ENCODE results near the gene TPK1. TPM values are rescaled to one million over a fixed set of nuclear protein-coding genes. Genes with fewer than 3 reads are reported as not detected.
"Not testable (repeated sequence)": the region's sequence is repeated elsewhere in the genome, so short reads cannot be mapped to it uniquely, and the experiment has no call there.

TPK1 gene
- total RNA-seq, 1 donor from 2014 or later, result 20.0 TPM

- TF ChIP-seq CTCF (IDR thresholded peaks at IDR 0.05), result no peak
- H3K27ac Mint-ChIP-seq, result no peak overlapping the region
- peaks cover 4% of the 10 kb centered on the region for H3K4me1 Mint-ChIP-seq
- CTCF ChIA-PET, result interaction anchor here (0.9 to 1.4 kb wide), 2 partner anchors 51 to 70 kb away, joined by 3 to 7 read pairs; partner anchors contain the start of gene TPK1
- intact Hi-C loops (cut with micrococcal nuclease), result loop anchor here (5.0 kb wide), 1 partner anchor 67 kb away; no protein-coding TSS in a partner anchor
- DNase-seq, result no peak
- no peak for ATAC-seq (ENCODE audit: low read depth)
- no peaks in the 10 kb centered on the region for H3K27me3 Mint-ChIP-seq
- H3K9me3 Mint-ChIP-seq, result no peaks in the 10 kb centered on the region
- no peaks in the 10 kb centered on the region for H3K36me3 Mint-ChIP-seq (ENCODE audit: low read depth)
- no peak overlapping the region for H3K4me3 Mint-ChIP-seq
- POLR2A ChIA-PET, result no interaction called here
These were observed 50.9 kb downstream of the TPK1 start for GRCh38 chr7:144784943-144785342.

GRCh38 chr7:144784441-144784840 lies 51.4 kb downstream of the TPK1 start:
- Mint-ChIP-seq H3K9me3 (no peaks in the 10 kb centered on the region), H3K27me3 (no peaks in the 10 kb centered on the region), H3K36me3 (ENCODE audit: low read depth) (no peaks in the 10 kb centered on the region), H3K27ac (no peak overlapping the region), H3K4me1 (peaks cover 4% of the 10 kb centered on the region), H3K4me3 (no peak overlapping the region)
- ChIA-PET CTCF (no interaction called here), POLR2A (no interaction called here)
- intact Hi-C loops (cut with micrococcal nuclease), result no loop called here
- TF ChIP-seq CTCF (IDR thresholded peaks at IDR 0.05), result no peak
- ATAC-seq (ENCODE audit: low read depth) (no peak), DNase-seq (no peak)

GRCh38 chr7:144782883-144783282 lies 53.0 kb downstream of the TPK1 start:
- DNase-seq, result no peak
- ChIA-PET CTCF (no interaction called here), POLR2A (no interaction called here)
- H3K27me3 Mint-ChIP-seq, result no peaks in the 10 kb centered on the region
- no peak for ATAC-seq (ENCODE audit: low read depth)
- H3K27ac Mint-ChIP-seq, result no peak overlapping the region
- H3K9me3 Mint-ChIP-seq, result no peaks in the 10 kb centered on the region
- intact Hi-C loops (cut with micrococcal nuclease), result no loop called here
- TF ChIP-seq CTCF (IDR thresholded peaks at IDR 0.05), result no peak
- no peaks in the 10 kb centered on the region for H3K36me3 Mint-ChIP-seq (ENCODE audit: low read depth)
- peaks cover 4% of the 10 kb centered on the region for H3K4me1 Mint-ChIP-seq
- H3K4me3 Mint-ChIP-seq, result no peak overlapping the region

GRCh38 chr7:144780071-144780608 lies 55.7 kb downstream of the TPK1 start:
- ChIA-PET POLR2A (no interaction called here), CTCF (no interaction called here)
- TF ChIP-seq CTCF (IDR thresholded peaks at IDR 0.05), result no peak
- Mint-ChIP-seq H3K36me3 (ENCODE audit: low read depth) (no peaks in the 10 kb centered on the region), H3K4me1 (peaks cover 8% of the 10 kb centered on the region), H3K27ac (no peak overlapping the region), H3K9me3 (no peaks in the 10 kb centered on the region), H3K4me3 (no peak overlapping the region), H3K27me3 (no peaks in the 10 kb centered on the region)
- DNase-seq (no peak), ATAC-seq (ENCODE audit: low read depth) (no peak)
- intact Hi-C loops (cut with micrococcal nuclease), result no loop called here

DNA sequence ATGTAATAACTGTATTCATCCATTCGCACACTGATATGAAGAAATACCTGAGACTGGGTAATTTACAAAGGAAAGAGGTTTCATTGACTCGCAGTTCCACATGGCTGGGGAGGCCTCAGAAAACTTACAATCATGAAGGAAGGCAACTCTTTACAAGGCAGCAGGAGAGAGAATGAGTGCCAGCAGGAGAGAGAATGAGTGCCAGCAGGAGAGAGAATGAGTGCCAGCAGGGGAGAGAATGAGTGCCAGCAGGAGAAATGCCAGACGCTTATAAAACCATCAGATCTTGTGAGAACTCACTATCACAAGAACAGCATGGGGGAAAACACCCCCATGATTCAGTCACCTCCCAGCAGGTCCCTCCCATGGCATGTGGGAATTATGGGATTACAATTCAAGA lies 58.0 kb downstream of the TPK1 start:
- H3K4me1 Mint-ChIP-seq; DNase-seq; H3K27me3 Mint-ChIP-seq; H3K27ac Mint-ChIP-seq; H3K4me3 Mint-ChIP-seq; ATAC-seq (ENCODE audit: low read depth); intact Hi-C loops (cut with micrococcal nuclease); POLR2A ChIA-PET; H3K9me3 Mint-ChIP-seq; CTCF ChIA-PET; H3K36me3 Mint-ChIP-seq (ENCODE audit: low read depth): not testable (repeated sequence)
